Adrenal gland (tissue), 5 donors: ENCODE measurements around the gene BACH2.

Experiments
- POLR2A ChIP-seq, 2 donors: fragments of 450-650 bp; IDR thresholded peaks; one replicate each; pipeline ENCODE4 v1.6.1; 2017; ENCODE audit warnings: antibody characterized with exemption in 2 of 2, mild to moderate bottlenecking in 2 of 2, moderate library complexity in 1 of 2
- TF ChIP-seq, protein P1 (sequence below), 6 experiments: fragments of 450-650 bp in 4 of 6; fragments of 200-600 bp in 2 of 6; sonication (generic) in 1 of 6; IDR thresholded peaks; 1 replicate in 5 of 6; 2 replicates in 1 of 6; pipeline versions ENCODE4 v1.5.1 to v1.8.0; 2016 to 2021; ENCODE audit warnings: antibody characterized with exemption in 6 of 6, mild to moderate bottlenecking in 2 of 6, moderate library complexity in 1 of 6
- donor health status: DM: no; HTN: no; CAD: no.

GRCh38 chr6:90005048-90005827 lies 291.4 kb downstream of the BACH2 start:
- TF ChIP-seq, protein P1, sequence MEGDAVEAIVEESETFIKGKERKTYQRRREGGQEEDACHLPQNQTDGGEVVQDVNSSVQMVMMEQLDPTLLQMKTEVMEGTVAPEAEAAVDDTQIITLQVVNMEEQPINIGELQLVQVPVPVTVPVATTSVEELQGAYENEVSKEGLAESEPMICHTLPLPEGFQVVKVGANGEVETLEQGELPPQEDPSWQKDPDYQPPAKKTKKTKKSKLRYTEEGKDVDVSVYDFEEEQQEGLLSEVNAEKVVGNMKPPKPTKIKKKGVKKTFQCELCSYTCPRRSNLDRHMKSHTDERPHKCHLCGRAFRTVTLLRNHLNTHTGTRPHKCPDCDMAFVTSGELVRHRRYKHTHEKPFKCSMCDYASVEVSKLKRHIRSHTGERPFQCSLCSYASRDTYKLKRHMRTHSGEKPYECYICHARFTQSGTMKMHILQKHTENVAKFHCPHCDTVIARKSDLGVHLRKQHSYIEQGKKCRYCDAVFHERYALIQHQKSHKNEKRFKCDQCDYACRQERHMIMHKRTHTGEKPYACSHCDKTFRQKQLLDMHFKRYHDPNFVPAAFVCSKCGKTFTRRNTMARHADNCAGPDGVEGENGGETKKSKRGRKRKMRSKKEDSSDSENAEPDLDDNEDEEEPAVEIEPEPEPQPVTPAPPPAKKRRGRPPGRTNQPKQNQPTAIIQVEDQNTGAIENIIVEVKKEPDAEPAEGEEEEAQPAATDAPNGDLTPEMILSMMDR (IDR thresholded peaks at IDR 0.05), result no peak
- TF ChIP-seq POLR2A (IDR thresholded peaks at IDR 0.05), result no peak
